Measurements from ENCODE around the gene MAML3. TPM values are rescaled to one million over a fixed set of nuclear protein-coding genes. Genes with fewer than 3 reads are reported as not detected.
A peak's percentile ranks its signal among the peaks of the same experiment; 100 is the strongest.

Gene MAML3
- polyA plus RNA-seq, 1 donor: 3.9 TPM

DNA sequence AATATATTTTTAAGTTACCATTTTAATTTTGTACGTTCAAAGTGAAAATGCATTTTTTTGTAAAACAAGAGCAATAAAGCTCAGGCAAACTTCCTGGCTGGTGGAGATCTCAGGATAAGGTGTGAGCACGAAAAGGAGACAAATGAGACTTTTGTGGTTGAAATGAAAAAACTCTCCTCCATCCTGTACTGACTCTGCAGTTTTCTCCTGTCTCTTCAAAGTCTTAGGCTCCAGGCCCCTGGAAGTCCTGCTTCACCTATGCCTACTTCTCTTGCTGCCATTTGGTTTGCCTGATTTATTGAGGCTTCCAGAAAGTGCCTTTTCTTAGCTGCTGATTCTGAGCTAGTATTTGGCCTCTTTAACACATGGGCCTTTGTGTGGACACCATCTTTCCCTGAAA is 77.7 kb downstream of the MAML3 start:
- DNase-seq (ENCODE audit: low read depth): no peak

- no peak for DNase-seq (ENCODE audit: low read depth)
Observed at GRCh38 chr4:140071806-140072205, 82.2 kb downstream of the MAML3 start.

GRCh38 chr4:140070973-140071372 is 83.0 kb downstream of the MAML3 start:
- DNase-seq (ENCODE audit: low read depth): no peak

DNA sequence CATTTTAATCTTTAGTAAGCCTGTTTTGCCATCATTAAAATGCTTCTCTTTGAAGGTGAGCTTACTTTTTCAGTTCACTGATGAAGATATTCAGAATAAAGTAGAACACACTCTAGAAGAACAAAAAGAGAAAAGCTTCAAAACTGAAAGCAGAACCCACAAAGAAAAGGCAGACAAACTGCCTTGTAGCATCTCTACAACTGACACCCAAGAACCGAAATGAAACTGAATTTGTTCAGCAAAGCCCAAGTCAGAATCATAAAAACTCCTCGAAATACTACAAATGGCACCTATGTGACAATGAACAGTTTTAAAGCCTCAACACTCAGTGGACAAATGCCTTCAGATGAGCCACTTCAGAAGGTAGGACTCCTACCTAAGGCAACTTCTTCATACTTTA is 83.6 kb downstream of the MAML3 start:
- DNase-seq (ENCODE audit: low read depth): no peak

GRCh38 chr4:140069066-140069465 is 84.9 kb downstream of the MAML3 start:
- DNase-seq (ENCODE audit: low read depth): no peak

DNA sequence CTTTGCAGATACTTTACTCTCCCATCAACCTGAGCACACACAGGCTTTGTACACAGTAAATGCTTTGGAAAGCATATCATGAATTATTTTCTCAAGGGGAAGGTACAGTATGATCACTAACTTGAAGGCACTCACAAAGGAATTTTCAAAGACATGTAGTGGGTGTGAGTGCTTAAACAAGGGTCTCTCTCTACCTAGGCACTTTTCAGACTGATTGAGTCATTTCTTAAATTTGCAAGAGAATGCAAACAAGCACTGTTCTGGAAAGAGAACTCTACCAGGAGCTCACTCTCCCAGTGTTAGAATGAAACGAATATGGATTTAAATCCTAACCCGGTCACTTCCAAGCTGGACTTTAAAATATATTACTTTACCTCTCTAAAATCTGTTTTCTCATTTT is 85.7 kb downstream of the MAML3 start:
- DNase-seq (ENCODE audit: low read depth): no peak

DNA sequence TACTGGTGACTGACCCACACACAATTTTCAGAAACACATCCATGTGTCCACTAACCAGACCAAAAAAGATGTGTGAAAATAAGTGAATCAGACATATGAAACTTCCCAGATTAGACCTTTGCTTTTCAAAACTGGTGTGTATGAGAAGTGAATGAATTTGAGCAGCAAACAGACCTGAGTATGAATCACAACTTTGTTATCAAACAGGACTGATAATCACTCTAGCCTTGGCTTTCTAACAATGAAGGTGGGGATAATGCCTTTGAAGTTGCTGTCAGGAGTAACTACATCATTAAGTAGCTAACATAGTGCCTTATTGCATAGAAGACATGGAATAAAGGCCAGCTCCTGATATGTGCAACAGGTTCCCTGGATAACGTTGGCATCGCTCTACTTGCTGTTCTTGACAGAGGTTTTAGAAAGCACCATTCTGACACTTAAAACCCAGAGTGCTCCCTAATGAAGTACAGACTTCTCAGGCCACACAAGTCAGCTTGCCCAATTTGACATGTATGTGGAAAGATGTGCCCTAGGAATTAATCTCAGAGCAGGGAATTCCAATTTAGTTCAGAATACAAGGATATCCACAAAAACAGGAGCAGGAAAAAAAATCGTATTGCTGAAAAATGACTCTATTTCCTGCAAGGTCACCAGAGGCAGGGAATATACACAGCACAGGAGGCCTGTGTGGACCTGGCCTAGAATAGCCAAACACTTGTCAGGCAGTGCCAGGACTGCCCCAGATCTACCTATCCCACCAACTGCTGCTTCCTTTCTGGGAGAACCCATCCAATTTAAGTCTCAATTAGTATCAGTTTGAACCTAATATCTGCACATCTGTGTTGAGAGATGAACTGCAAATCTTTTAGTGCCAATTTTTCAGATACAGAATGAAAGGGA is 87.7 kb downstream of the MAML3 start:
- no peak for DNase-seq (ENCODE audit: low read depth)

DNA sequence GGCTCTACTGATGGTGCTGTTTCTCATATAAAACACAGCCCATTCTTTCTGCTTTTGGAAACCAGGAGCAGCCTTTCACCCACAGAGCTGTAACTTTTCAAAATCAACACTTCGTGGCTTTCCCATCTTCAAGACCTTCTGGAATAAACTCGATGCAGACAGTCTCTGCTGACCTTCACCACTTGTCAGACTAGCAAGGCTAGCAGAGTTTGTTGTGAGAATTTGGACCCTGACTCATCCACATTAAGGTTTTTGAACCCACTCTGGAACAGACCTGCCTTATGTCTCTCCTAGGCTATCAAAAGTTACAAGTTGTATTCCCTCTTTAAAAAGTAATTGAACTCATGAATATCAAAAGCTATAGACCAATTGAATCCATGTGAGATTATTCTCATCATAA is 88.6 kb downstream of the MAML3 start:
- no peak for DNase-seq (ENCODE audit: low read depth)

- no peak for DNase-seq (ENCODE audit: low read depth)
Observed at GRCh38 chr4:140061659-140062289, 92.2 kb downstream of the MAML3 start.

DNA sequence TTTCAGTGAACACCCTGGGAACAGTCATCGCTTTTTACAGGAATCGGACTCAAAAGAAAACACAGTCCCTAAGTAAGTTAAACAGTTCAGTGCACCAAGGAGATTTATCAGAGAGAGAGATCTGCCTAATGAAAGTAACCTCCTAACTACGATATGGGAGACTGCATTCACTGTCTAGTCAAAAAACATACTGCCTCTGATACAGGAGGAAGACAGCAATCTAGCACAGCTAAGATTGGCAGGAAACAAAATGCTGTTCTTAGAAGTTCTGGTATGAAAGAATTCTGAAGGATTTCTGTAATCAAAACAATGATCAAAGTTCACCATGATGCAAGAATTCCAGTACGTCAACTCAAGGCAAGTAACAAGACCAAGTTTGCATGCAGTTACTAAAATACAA is 92.8 kb downstream of the MAML3 start:
- DNase-seq (ENCODE audit: low read depth): no peak

GRCh38 chr4:140059159-140059558 is 94.8 kb downstream of the MAML3 start:
- DNase-seq (ENCODE audit: low read depth): no peak

DNA sequence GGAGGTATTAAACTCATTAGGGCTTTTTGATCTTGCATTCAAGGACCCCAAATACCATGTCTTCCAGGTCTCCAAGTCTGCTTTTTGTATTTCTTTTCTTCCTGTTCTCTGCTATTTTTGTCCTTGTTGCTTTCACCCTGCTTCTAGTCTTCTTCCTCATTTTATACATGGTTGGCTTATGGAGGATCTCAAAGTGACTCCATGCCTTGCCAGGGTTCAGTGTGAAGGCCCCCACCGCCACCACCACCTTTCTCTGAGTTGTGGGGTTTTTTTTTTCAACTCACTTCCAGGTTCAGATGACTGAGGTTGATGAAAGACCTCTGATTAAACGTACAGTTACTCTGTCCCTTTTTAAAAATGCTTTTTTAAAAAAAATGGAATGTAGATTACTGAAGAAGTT is 96.3 kb downstream of the MAML3 start:
- DNase-seq (ENCODE audit: low read depth): no peak

DNA sequence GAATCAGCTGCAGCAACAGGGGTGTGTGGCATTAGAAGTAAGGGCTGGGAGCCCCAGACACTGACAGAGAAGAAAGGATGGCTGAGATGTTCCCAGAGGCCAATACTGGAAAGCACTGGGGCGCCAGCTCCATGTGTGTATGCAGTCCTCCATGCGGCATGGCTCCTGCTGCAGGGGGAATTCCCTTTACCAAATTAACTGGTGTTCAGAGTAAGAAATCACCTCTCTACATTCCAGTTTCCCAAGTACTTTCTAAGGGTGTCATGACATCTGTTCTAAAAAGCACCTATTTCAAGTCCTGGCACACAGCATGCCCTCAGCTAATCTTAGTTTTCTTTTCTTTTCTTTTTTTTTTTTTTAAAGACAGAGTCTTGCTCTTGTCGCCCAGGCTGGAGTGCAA is 98.0 kb downstream of the MAML3 start:
- DNase-seq (ENCODE audit: low read depth): no peak

DNA sequence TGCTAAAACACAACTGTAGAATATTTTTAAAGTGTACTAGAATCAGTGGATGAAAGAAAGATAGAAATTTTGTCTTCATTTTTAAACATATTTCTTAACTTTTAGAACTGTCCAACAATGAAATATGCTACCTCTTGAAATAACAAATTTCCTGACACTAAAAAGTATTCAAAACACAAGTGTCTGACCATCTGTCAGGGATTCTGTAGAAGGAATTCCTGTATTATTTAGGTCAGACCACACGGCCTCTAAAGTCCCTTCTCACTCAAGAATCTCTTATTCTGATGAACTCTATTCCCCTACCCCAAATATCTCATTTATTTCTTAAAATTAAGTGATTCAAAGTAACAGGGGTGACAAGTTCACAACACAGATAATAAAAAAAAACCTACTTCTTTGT is 99.1 kb downstream of the MAML3 start:
- no peak for DNase-seq (ENCODE audit: low read depth)

- DNase-seq (ENCODE audit: low read depth): no peak
Observed at GRCh38 chr4:140053185-140053584, 100.8 kb downstream of the MAML3 start.

GRCh38 chr4:140052050-140052449 is 101.9 kb downstream of the MAML3 start:
- DNase-seq (ENCODE audit: low read depth): no peak

DNA sequence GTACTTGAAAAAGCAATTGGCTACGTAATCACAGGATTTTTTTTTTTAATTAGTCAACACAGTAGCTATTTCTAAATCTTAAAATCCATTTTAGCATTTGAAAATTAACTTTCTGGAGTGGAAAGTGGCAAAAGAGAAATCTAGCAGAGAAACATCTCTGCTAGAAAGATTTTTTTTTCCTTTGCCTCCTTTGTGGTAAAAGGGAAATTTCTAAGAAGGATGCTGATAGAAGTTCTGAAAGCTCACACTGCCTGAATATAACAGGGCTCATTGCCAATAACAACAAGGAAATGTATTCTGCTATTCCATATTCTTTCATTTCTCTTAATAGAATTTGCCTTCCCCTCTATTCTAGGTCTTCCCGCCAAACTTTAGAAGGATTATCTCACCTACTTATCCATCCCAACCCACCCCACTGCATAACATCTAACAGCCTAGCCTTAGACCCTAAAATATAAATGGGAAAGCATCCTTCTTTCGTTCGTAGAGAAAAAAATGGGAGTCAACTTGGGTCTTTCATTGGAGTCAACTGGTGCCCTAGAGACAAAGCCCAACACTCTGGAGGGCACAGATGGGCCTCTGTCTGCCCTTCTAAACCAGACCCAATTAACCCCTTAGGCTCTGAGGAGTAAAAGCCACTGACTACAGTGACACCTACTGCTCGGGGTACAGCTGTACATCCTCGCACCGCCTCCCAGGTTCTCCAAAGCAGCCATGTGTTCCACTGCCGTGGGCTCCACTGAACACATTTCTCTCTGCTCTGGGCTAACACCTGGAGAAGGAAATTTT is 103.9 kb downstream of the MAML3 start:
- no peak for DNase-seq (ENCODE audit: low read depth)

DNA sequence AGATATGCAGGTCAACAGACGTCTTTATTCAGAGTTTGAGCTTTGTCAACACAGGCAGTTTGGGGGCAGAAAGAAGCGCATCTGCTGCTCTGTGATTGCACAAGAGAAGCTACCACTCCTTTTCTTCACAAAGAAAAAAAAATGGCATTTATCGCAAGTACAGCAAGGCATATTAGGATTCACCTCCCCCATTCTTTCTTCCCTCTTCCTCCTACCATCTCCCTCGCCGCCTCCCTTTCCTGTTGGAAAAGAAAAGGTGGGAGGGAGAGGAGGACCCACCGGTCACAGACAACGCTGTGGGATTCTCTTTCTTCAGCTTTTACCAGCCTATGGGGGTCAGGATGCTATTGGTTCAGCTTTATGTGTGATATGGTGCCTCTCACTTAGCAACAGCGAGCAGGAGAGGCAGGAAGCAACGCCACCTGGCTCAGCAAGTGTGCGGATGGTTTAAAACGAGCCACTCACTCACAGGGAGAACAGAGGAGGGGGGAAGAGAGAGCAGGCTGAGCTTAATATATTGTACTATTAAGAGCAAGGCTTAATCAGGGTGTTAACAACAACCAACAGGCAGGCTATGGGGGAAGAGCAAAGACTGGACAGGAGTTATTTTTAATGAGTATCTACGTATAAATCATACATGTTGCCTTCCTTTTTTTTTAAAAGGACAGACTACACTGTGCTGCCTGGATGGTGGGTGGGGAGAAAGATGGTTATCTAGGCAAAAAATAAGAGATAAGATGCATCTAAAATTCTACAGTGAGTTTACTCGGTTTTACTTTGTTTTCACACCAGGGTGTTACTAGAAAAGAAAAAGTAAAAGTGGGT is 104.7 kb downstream of the MAML3 start:
- DNase-seq (ENCODE audit: low read depth): peak; percentile 25

GRCh38 chr4:140048419-140048995 is 105.5 kb downstream of the MAML3 start:
- no peak for DNase-seq (ENCODE audit: low read depth)

DNA sequence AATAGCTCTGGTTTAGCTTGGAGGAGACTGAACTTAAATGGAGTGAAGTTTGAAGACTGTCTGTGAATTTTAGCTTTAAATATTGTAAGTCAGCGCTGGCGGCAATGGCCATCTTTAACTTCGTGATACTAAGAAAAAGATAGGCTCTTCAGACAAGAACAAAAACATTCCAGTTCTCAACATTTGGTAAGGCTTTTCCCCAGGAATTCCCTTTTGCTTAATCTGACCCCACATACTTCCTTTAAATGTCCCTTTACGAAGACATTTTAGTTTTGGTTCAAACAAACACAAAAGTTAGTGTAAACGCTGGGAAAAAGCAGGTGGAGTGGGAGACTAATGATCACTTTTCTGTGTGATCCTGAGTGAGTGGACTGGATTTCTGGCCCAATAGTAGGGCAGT is 106.2 kb downstream of the MAML3 start:
- DNase-seq (ENCODE audit: low read depth): no peak

GRCh38 chr4:140047017-140047640 is 106.9 kb downstream of the MAML3 start:
- DNase-seq (ENCODE audit: low read depth): no peak
